GM12892 (cell line): Measurements from ENCODE around the gene LDLRAD4.

ENCODE experiments used
- POLR2A ChIP-seq: IDR thresholded peaks from 2 replicates; pipeline ENCODE4 v1.6.1; 2011; ENCODE audit warnings: low read depth, low read length, control low read depth
- POLR2AphosphoS5 ChIP-seq: IDR thresholded peaks from 2 replicates; pipeline ENCODE4 v1.6.1; 2011; ENCODE audit warnings: low read depth, low read length, control low read depth
- TAF1 ChIP-seq: IDR thresholded peaks from 2 replicates; pipeline ENCODE4 v1.6.1; 2011; ENCODE audit warnings: low read depth, mild to moderate bottlenecking, control low read depth, low read length, borderline replicate concordance

DNA sequence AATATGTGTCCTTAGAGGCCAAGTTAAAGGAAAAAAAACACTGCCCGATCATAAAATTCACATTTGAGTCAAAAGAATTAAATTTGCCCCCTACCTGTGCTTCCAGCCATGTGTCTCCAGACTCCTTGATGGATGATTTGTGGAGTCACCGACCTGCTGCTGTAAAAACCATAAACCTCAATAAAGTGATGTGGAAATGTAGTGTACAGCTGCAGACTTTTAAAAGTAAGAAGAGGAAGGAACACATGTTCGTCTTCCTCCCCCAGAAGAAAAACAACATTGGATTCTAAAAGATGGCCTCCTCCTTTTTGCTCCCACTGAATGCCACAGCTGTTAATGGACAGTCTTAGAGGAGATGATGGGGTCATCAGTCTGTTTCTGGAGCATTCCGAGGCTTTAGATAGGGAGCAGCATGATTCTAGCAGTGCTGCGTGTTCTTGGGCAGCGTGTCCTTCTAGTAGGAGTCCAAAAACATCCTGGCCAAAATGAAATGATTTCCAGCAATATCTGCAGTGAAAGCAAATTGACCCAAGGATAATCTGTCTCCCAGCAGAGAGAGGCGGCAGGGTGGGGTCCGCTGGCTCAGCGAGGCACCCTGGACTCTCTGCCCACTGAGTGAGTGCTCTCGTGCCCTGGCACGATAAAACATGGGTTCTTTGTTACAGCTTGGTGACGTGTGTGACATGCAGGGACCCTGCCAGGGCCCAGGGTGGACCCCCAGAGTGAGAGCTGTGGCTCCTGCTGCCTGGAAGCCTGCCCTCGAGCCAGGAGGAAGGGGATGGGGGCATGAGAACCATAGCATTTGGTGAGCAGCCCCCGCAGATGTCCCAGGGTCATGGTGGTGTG is 311.7 kb downstream of the LDLRAD4 start:
- TF ChIP-seq POLR2A, result no peak
- TF ChIP-seq TAF1, result no peak
- no peak for TF ChIP-seq POLR2AphosphoS5
